GM15510 (cell line): ENCODE results near the gene CYSTM1.

Source experiments
- POLR2A ChIP-seq: IDR thresholded peaks from 3 replicates; pipeline ENCODE4 v1.6.1; 2011; ENCODE audit warnings: borderline replicate concordance; ENCODE audit not compliant: insufficient read length; ENCODE audit errors: extremely low read depth

CYSTM1 gene

DNA sequence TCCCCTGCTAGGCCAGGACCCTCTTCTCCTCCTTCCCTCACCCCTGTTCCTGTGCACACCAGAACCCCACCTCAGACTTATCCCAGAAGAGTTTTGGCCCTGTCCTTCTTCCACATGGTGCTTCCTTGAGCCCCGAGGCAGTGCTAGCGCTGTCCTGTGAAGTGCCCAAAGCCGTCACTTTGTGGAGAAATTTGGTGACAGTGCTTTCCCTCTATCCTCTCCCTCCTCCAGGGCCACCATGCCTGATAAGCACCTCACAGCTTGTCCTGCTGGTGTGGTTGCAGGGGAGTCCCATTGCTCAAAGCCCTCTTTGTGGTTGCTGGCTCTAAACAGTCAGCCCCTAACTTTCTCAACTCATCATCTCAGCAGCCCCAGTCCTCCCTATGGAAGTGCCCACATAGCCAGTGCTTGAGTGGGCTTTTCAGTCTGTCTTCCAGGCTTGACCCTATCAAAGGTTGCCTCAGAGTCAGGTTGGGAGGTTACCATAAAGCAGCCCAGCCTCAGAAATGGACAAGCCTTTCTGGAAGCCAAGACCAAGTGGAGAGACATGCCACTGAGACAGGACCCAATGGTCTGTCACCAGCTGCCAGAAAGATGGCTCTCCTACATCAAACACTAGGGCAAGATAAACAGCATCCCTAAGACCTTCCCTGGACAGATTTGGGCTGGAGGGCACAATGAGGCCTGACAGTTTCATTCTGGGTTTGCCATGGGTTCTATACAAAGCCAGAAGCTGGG lies 31.3 kb upstream of the CYSTM1 start:
- TF ChIP-seq POLR2A, result no peak

DNA sequence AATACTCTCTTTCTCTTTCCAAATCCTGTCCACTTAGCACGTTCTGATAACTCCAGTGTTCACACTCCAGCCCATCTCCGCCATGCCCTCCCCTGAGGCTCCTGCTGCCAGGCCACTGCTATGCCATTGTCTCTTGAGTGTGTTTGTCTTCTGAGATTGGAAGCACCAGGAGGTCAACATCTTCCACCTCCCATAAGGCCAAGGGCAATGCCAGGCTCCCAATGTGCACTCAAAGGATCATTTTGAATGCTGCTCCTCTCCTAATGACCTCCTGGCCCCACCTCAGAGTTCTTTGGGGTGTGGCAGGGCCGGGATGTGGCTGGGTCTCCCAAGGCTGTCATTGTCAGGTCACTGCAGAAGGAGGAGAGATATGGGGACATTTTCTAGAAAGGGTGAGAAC lies 29.7 kb upstream of the CYSTM1 start:
- TF ChIP-seq POLR2A, result no peak

DNA sequence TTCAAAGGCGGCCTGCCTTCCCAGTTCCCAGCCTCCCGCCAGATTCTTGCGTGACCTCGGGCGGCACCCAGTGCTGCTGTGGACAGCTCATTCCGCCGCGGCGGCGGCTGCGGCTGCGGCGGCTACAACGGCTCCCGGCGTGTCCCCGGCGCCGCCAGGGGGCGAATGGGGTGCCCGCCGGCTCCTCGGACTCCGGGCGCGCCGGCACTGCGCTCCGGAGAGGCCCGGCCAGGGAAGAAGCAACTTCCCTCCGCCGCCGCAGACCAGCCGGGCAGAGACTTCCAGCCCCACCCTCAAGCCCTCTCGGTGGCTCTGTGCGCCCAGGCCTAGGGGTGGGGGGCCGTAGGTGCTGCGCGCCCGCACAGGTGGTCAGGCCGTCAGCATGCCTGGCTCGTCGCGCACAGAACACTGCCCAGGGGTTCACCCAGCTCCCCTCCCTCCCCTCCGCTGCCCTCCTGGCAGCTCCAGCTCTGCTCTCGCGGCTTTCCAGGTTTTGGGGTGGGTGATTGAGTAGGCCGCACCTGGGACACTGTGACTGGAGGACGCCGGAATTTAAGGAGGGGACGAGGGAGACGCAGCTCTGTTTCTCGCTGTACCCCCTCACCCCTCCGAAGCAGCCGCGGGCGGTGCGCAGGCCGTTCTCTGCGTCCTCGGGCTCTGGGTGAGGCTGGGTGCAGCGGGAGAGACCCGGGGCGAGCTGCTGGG lies 29.0 kb upstream of the CYSTM1 start:
- TF ChIP-seq POLR2A, result no peak

DNA sequence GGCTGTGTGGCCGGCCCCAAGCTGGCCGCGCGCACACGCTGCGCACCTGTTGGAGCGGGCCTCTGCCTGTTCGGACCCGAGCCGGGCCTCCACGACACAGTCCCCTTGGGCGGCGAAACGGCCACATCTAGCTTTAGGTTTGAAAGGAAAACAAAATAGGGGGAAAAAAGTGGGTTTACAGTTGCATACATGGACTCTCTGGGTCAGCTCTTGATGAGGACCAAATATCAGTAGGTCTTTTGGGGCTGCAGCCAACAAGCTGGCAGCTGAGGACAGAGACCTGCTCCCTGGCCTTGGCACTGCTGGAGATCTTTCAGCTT lies 28.5 kb upstream of the CYSTM1 start:
- TF ChIP-seq POLR2A, result no peak

DNA sequence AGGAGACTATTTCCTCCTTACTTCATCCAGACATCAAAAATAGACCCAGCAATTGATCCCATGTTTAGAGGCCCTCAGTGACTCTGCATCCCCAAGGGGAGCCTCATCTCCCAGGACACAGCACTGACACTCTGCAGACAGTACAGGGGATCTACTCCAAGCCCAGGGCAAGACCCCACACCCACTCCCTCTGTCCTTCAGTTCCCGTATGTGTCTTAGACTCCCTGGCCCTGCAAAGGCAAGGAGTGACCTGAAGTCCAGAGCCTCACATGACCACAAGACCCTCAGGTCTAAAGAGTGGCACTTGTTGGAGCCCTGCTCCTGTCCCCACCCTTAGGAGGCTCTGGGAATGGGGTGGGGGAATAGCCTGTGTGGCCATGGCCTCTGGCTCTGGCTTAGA lies 27.5 kb upstream of the CYSTM1 start:
- TF ChIP-seq POLR2A, result no peak

DNA sequence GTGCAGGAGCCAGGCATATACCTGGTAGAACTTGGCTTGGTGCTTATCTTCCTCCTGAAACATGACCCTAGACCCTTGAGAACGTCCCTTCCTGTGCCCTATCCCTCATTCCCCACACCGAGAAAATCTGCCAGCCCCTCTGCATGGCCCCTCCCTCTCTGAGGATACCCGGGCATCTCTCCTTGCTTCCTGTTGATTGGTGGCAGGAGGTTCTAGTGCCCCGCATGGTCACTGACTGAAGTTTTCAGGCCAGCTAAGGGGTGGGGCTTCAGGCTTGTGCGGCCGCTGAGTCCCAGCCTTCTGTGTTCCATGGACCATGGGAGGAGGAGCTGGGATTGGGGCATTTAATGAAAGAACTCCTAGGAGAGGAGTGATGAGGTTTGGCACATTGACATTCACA lies 26.5 kb upstream of the CYSTM1 start:
- TF ChIP-seq POLR2A, result no peak

DNA sequence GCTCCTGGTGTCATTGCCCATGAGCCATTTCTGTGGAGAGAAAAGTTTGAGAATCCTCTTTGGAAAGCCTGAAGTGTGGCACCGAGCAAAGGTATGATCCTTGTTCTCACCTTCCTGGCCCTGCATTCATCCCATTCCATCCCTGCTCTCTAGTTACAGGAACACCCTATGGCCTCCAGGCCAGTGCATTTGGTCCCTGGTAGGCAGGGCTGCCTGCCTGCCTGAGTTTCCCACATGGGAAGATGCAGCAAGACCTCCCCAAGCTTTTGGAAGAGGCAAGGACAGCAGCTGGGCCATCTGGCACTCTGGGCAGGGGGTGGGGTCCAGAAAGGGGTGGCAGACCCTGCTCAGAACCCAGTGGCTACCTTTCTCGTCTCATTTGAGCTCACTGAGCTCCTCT lies 24.8 kb upstream of the CYSTM1 start:
- TF ChIP-seq POLR2A, result no peak

DNA sequence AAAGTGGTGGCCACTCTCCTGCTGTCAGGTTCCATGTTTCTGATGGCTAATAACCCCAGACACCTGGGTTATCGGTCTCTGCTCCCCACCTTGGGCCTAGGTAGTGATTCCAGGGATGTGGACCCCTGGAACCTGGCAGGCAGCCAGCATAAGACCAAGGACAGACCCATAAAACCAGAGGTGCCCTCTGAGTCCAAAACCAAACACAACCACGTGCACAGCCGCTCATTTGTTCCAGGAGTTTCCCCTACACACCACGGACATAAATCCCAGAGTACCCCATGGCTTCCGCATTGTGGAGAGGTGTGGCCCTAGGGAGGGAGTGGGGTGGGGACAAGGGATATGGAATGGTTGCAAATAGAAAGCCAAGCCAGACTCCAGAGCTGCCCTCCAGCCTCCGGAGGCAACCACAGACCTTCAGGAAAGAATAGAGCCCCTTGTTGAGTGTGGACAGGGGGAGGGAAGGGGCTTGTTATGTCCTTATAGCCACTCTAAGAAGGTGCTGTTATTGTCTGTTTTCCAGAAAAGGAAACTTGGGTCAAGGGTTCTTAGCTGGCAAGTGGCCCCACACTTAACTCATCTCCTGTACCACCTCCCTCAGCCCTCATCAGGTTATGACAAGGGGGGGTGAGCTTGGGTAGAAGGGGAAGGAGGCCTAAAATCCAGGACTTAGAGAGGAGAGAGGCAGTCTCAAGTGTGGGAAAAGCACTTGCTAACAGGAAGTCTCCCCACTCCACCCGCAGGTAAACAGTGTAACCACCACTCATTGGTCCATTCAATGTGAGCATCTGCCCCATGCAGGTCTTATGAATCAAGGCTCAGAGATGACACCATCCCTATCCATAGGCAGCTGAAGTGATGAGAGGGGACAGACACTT lies 23.6 kb upstream of the CYSTM1 start:
- no peak for TF ChIP-seq POLR2A

DNA sequence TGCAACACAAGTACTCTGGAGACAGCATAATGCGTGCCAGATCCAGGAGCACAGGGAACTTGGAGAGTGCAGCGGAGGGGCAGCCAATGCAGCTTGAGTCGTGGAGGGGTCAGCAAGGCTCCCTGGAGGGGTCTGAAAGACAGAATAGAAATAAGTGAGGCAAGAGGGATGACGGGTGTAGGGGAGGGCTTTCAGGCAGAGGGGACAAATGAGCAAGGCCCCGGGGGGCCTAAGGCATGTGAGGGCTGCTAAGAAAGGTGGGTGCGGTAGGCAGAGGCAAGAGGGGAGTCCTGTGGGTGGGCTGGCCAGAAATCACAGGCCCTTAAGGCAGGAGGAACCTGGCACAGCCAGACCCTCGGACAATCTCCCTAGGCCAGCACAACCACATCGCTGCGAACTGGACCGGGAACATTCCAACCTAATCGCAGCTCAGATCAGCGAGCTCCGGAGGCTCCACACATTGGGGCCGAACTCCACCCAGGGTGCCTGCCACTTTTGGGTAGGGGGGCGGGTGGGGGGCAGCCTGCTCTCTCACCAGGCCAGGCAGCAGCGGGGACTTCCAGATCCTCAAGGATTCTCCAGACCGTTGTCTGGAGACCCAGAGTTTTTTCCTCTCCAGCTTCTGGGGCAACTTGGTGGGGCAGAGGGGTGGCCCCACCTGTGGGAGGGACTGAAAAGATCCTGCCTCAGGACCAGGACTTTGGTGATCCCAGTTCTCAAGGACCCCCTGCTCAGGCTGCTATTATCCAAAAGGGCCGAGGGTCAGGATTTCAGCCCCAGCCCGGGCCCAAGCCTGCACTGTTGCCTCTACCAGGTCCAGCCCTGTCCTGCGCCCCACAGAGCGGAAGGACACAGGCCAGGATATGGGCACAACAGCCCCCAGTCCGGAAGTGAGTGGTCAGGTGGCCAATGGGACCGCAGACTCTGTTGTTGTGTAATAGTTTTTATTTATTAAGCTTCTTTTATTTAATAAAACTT lies 22.7 kb upstream of the CYSTM1 start:
- no peak for TF ChIP-seq POLR2A

DNA sequence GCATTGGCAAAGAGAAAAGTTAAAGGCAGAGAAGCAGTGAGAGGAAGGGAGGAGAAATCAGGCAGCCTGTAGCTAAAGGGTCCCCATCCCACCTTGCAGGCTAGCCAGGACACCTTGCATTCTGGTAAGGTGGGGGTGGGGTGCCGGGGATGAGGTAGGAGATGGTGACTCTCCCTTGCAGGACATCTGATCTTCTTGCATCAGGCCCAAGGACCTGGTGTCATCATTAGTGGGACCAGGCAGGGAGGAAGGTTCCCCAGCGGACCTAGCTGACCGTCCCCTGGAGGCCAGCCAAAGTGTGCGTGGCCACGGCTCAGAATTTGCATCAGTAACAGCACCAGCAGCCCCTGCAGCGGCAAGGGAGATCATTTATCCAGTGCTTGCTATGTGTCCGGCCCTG lies 21.7 kb upstream of the CYSTM1 start:
- TF ChIP-seq POLR2A, result no peak

DNA sequence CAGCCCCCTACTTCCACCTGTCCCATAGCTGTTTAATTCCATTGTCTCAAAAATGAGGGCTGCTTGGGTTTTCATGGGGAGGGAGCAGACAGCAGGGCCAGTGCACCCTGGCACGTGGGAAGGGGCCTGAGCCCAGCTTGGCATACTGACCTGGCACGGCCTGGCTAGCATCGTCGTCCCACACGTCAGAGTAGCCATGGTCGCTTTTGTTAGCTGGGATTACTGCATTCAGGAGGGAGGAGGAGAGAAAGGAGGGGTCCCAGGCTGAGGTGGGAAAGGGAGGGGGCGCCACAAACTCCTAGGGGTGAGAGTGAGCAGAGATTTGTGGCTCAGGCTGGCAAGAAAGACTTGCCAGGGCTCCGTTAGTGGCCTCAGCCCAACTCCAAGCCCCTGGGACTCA lies 21.1 kb upstream of the CYSTM1 start:
- no peak for TF ChIP-seq POLR2A

DNA sequence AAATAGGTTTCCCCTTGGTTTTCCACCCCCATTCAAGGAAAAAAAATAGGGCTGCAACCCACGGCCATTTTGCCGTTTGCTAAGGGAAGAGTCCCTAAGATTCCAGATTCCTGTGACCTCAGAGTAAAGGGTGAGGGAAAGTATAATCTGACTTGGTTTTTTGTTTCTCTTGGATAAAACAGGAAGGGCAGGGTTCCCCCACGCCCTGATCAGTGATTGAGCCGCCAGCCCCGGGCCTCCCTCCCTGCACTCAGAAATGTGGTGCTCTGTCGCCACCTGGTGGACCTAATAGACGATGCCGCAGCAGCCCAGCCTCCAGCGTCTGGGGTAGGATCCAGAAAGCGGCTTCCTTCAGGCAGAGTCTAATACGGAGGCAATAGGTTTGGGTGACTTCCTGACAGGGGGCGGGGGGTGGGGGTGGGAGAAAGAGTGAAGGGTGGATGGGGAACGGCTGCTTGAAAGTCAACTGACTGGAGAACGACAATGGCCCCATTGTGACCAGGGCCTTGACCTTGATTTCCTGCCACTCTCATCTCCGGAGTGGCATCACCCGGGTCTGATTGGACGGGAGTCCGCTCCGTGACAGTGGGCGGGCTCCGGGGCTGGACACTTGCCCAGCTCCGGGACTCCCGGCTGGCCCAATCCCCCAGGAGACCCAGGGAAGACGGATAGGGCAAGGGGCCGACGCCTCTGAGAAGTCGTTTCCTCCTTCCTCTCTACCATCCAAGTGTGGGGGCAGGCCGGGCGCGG lies 17.8 kb upstream of the CYSTM1 start:
- no peak for TF ChIP-seq POLR2A

DNA sequence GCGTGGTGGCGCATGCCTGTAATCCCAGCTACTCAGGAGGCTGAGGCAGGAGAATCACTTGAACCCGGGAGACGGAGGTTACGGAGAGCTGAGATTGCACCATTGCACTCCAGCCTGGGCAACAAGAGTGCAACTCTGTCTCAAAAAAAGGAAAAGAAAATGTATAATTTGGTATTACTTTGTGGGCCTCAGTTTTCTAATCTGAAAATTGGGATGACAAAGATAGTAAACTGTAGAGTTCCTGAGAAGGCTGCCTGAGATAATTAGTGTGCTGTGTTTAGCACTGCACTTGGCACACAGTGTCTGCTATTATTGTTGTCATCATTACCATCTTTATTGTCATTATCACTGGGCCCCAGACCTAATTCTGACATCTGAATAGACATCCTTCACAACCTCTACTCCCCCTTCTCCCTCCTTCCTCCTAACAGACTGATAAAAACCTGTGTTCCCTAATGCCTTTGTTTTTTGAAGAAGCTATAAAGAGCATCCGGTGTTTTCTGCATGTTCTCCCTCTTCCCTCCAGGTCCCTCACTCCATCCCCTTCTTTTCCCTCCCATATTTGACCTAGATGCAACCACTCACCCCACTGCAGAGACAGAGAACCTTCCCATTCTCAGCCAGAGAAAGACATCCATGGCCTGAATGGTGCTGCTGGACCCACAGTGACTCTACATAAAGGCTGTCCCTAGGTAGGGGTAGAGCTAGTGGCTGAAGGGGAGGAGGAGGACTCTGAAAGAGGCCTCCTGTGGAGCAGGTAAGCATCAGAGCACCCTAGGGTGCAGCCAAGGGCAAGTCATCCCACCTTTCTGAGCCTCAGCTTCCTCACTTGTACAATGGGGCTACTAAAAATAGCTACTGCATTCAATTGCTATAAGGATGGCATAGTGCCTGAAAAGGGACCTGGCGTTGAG lies 15.7 kb upstream of the CYSTM1 start:
- no peak for TF ChIP-seq POLR2A

DNA sequence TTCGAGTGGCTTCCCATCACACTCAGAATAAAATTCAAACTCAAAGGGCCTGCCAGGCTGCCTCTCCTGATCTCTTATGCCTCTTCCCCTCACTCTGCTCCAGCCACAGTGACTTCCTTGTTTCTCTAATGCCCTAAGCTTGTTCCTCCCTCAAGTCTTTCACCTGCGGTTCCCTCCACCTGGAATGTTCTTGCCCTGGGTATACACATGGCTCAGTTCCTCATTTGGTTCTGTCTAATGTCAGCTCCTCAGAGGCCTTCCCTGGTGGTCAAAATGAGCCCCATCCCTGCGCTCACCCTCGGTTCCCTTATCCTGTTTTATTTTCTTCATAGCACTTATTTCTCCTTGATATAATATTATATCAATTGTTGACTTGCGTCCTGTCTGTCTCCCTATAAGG lies 12.7 kb upstream of the CYSTM1 start:
- TF ChIP-seq POLR2A, result no peak

DNA sequence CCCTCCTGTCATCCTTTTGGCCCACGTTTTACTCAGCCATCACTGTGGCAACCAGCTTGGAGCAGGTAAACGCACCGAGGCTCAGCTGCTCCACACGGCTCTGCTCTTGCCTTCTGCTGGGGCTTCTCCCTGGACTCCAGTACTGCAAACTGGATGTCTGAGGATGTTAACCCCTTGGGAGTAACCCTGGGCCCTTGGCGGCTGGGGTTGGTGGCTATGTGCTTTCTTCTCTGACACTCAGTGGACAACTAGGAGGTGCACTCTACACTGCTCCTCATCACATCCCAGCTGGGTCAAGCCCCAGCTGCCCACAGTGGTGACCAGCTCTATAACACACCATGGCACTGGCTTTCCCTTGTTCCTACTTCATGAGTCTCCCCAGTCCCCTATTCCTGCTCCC lies 12.2 kb upstream of the CYSTM1 start:
- no peak for TF ChIP-seq POLR2A
